IMR-90 (cell line): ENCODE data around the gene SPACA6. TPM values are rescaled to one million over a fixed set of nuclear protein-coding genes. Genes with fewer than 3 reads are reported as not detected.

Experiments used
- ATAC-seq: fragments of 200-7000 bp; cut with Tn5 transposase; 2 replicates; pipeline ENCODE4 v1.9.1; 2020; ENCODE audit warnings: low read depth, mild to moderate bottlenecking, moderate library complexity
- BruUV-seq: library from RNA; stranded (reverse); fragments of 400-500 nt; replicated peaks from 2 replicates; lab custom pipeline; 2021; lab: Mats Ljungman, UMichigan
- CTCF ChIA-PET: fragments of 300-600 bp; formaldehyde crosslinking; extraction: SDS; loops from one replicate; lab custom pipeline; 2021; ENCODE audit warnings: antibody characterized with exemption; lab: Yijun Ruan, JAX
- POLR2A ChIA-PET: fragments of 300-600 bp; sonication (Branson Sonifier 250); formaldehyde crosslinking; loops from one replicate; lab custom pipeline; 2022; ENCODE audit warnings: antibody characterized with exemption; ENCODE audit not compliant: unreplicated experiment; lab: Charles Lee
- DNase-seq: peaks from one replicate; pipeline ENCODE4 v3.0.0; 2013
- H2AFZ ChIP-seq: replicated peaks from 2 replicates; pipeline ENCODE3; 2013; ENCODE audit warnings: low read length, mild to moderate bottlenecking; ENCODE audit not compliant: poor library complexity
- H2AK5ac ChIP-seq: 2 replicates; pipeline ENCODE4 v1.6.1; 2013; ENCODE audit warnings: low read depth, low read length, inconsistent platforms
- H2AK9ac ChIP-seq: replicated peaks from 2 replicates; pipeline ENCODE3; 2013; ENCODE audit warnings: mild to moderate bottlenecking, low read depth, low read length, moderate library complexity; ENCODE audit not compliant: poor library complexity
- H2BK120ac ChIP-seq: 2 replicates; pipeline ENCODE4 v1.6.1; 2013; ENCODE audit warnings: low read depth, low read length, inconsistent platforms
- H2BK15ac ChIP-seq: 3 replicates; pipeline ENCODE4 v1.6.1; 2013; ENCODE audit warnings: low read depth, low read length, inconsistent platforms
- H2BK20ac ChIP-seq: 2 replicates; pipeline ENCODE4 v1.6.1; 2013; ENCODE audit warnings: low read depth, mild to moderate bottlenecking, inconsistent platforms, low read length, moderate library complexity
- H2BK5ac ChIP-seq: 2 replicates; pipeline ENCODE4 v1.6.1; 2013; ENCODE audit warnings: mild to moderate bottlenecking, low read depth, low read length, inconsistent platforms; ENCODE audit not compliant: poor library complexity, severe bottlenecking
- H3K14ac ChIP-seq: replicated peaks from 2 replicates; pipeline ENCODE4 v1.6.1; 2013; ENCODE audit warnings: low read depth, low read length, inconsistent platforms
- H3K18ac ChIP-seq: 2 replicates; pipeline ENCODE4 v1.6.1; 2013; ENCODE audit warnings: low read depth, low read length, control low read depth
- H3K23ac ChIP-seq: 2 replicates; pipeline ENCODE4 v1.6.1; 2013; ENCODE audit warnings: low read depth, low read length, inconsistent platforms
- H3K27ac ChIP-seq: 2 replicates; pipeline ENCODE4 v1.5.1; 2013; ENCODE audit warnings: mild to moderate bottlenecking, control low read depth, low read length; ENCODE audit not compliant: insufficient read depth
- H3K27me3 ChIP-seq: 2 replicates; pipeline ENCODE4 v1.6.1; 2013; ENCODE audit warnings: low read length; ENCODE audit not compliant: control insufficient read depth, insufficient read depth
- H3K36me3 ChIP-seq: 2 replicates; pipeline ENCODE4 v1.6.1; 2013; ENCODE audit warnings: low read length, mixed read lengths; ENCODE audit not compliant: control insufficient read depth, insufficient read depth
- H3K4ac ChIP-seq: 2 replicates; pipeline ENCODE4 v1.6.1; 2013; ENCODE audit warnings: low read depth, low read length, inconsistent platforms
- H3K4me1 ChIP-seq: 2 replicates; pipeline ENCODE4 v1.6.1; 2013; ENCODE audit warnings: low read length, mixed read lengths; ENCODE audit not compliant: control insufficient read depth, insufficient read depth
- H3K4me2 ChIP-seq: 2 replicates; pipeline ENCODE4 v1.6.1; 2013; ENCODE audit warnings: low read depth, mild to moderate bottlenecking, control low read depth, low read length, moderate library complexity
- H3K4me3 ChIP-seq: 2 replicates; pipeline ENCODE4 v1.5.1; 2013; ENCODE audit warnings: low read depth, mild to moderate bottlenecking, control low read depth, low read length, moderate library complexity; ENCODE audit not compliant: insufficient read depth
- H3K56ac ChIP-seq: 2 replicates; pipeline ENCODE4 v1.6.1; 2013; ENCODE audit warnings: low read length, inconsistent platforms; ENCODE audit not compliant: insufficient read depth; ENCODE audit errors: extremely low read depth
- H3K79me1 ChIP-seq, 2 experiments: 2 replicates each; pipeline ENCODE4 v1.6.1; 2013; ENCODE audit warnings: low read length in 2 of 2, inconsistent platforms in 1 of 2, low read depth in 1 of 2
- H3K9ac ChIP-seq: 2 replicates; pipeline ENCODE4 v1.6.1; 2013; ENCODE audit warnings: low read depth, low read length, control low read depth
- H3K9me1 ChIP-seq: 2 replicates; pipeline ENCODE4 v1.6.1; 2013; ENCODE audit warnings: low read length, inconsistent platforms; ENCODE audit not compliant: insufficient read depth
- H3K9me3 ChIP-seq: 2 replicates; pipeline ENCODE4 v1.6.1; 2013; ENCODE audit warnings: low read length; ENCODE audit not compliant: control insufficient read depth, insufficient read depth
- H4K20me1 ChIP-seq: 2 replicates; pipeline ENCODE4 v1.6.1; 2013; ENCODE audit warnings: low read length, inconsistent platforms; ENCODE audit not compliant: insufficient read depth
- H4K5ac ChIP-seq: 2 replicates; pipeline ENCODE4 v1.6.1; 2013; ENCODE audit warnings: mild to moderate bottlenecking, low read depth, low read length, control low read depth
- H4K8ac ChIP-seq, 2 experiments: 2 replicates each; pipeline ENCODE4 v1.6.1; 2013; ENCODE audit warnings: low read depth in 2 of 2, low read length in 2 of 2, control low read depth in 1 of 2, inconsistent platforms in 1 of 2
- H4K91ac ChIP-seq: 2 replicates; pipeline ENCODE4 v1.6.1; 2013; ENCODE audit warnings: low read depth, low read length, inconsistent platforms; ENCODE audit not compliant: insufficient read depth
- CTCF ChIP-seq: conservative IDR thresholded peaks from 2 replicates; pipeline ENCODE4 v1.5.1; 2012; ENCODE audit warnings: mild to moderate bottlenecking, low read depth, low read length, improper control_type of control experiment
- RAD21 ChIP-seq: IDR thresholded peaks from 2 replicates; pipeline ENCODE4 v1.6.1; 2012; ENCODE audit warnings: low read length, improper control_type of control experiment
- RFX5 ChIP-seq: IDR thresholded peaks from 2 replicates; pipeline ENCODE4 v1.8.0; 2012; ENCODE audit warnings: low read depth, mild to moderate bottlenecking, low read length, moderate library complexity
- WGBS, 2 experiments: methylation state at CpG; one replicate each; pipeline versions ENCODE4 v1.1.5 to v1.1.7; 2013; ENCODE audit warnings: missing lambda C conversion rate in 2 of 2; ENCODE audit not compliant: insufficient read length in 1 of 2; ENCODE audit errors: extremely low coverage in 2 of 2; 5-methylcytosine and 5-hydroxymethylcytosine counted together
- dilution Hi-C: fragments of 300-500 bp; cut with HindIII; formaldehyde crosslinking; loops from one replicate; pipeline ENCODE4 v1.14.3; 2018; ENCODE audit warnings: low sequenced_read_pairs; ENCODE audit not compliant: unreplicated experiment
- in situ Hi-C: fragments of 300-500 bp; cut with MboI; formaldehyde crosslinking; loops from 3 replicates; pipeline ENCODE4 v1.14.3; 2019; ENCODE audit warnings: low sequenced_read_pairs, inconsistent platforms, mixed read lengths
- intact Hi-C: fragments of 100-400 bp; cut with micrococcal nuclease; formaldehyde crosslinking; loops from 2 replicates; pipeline ENCODE4 v1.10.0; 2022
- polyA plus RNA-seq, 3 experiments: library from polyadenylated mRNA; depleted of rRNA; stranded (reverse); fragments of >200 nt; gene quantifications; 2 replicates each; pipeline ENCODE4 v1.2.3, GENCODE V29; 2012; ENCODE audit warnings: low replicate concordance in 1 of 3
- total RNA-seq: library from RNA; depleted of rRNA; stranded (reverse); fragments of >200 nt; gene quantifications from 2 replicates; pipeline ENCODE4 v1.2.3, GENCODE V29; 2012

SPACA6 gene
- total and polyA plus RNA-seq, 2 of the 4 experiments (the other 2 are of a cell fraction): 1.3 to 13.6 TPM

- H3K27me3 ChIP-seq: no peaks in the 10 kb centered on the region
- H4K91ac ChIP-seq: no peak overlapping the region
- no peak overlapping the region for H3K18ac ChIP-seq
- H3K56ac ChIP-seq: no peak overlapping the region
- POLR2A ChIA-PET: no interaction called here
- H2BK5ac ChIP-seq: no peak overlapping the region
- DNase-seq (no peak), ATAC-seq (peak; percentile 44; the same call in 1 of the 2 replicates)
- no peak overlapping the region for H3K4me2 ChIP-seq
- no peaks in the 10 kb centered on the region for H3K9me3 ChIP-seq
- intact Hi-C loops: loop anchor here (2.0 kb wide), 1 partner anchor 114 kb away; no protein-coding TSS in a partner anchor
- H2BK20ac ChIP-seq: no peak overlapping the region
- H3K9ac ChIP-seq: no peak overlapping the region
- CTCF ChIA-PET: no interaction called here
- no peak overlapping the region for H4K8ac ChIP-seq
- no CpG with 5 or more reads among the region's 3 CpGs for WGBS, 2 experiments
- no peaks in the 10 kb centered on the region for H3K9me1 ChIP-seq
- no peak overlapping the region for H2AK5ac ChIP-seq
- in situ Hi-C loops: loop anchor here (10.0 kb wide), 1 partner anchor 110 kb away; no protein-coding TSS in a partner anchor
- BruUV-seq: no TSS peak
- H3K23ac ChIP-seq: no peak overlapping the region
- no peaks in the 10 kb centered on the region for H3K79me1 ChIP-seq
- no peak overlapping the region for H3K27ac ChIP-seq
- H4K5ac ChIP-seq: no peak overlapping the region
- no peaks in the 10 kb centered on the region for H3K36me3 ChIP-seq
- no peak overlapping the region for H2AK9ac ChIP-seq
- no peak overlapping the region for H3K4ac ChIP-seq
- no peak overlapping the region for H2BK15ac ChIP-seq
- no peak overlapping the region for H3K14ac ChIP-seq
- H2BK120ac ChIP-seq: no peak overlapping the region
- H3K4me3 ChIP-seq: no peak overlapping the region
- no peaks in the 10 kb centered on the region for H3K4me1 ChIP-seq
- dilution Hi-C loops: no loop called here
- no peaks in the 10 kb centered on the region for H4K20me1 ChIP-seq
- no peak overlapping the region for H2AFZ ChIP-seq
- 0 out of 2 replicates have a peak, but pooled peaks have one; percentile 24 for TF ChIP-seq RAD21
- no peak for TF ChIP-seq RFX5
- peak; percentile 41 for TF ChIP-seq CTCF
These were observed 28.1 kb upstream of the SPACA6 start for GRCh38 chr19:51664997-51665396.
